Stimulated activated naive CD8-positive, alpha-beta T cell treated with anti-CD3 and anti-CD28 coated beads, Interleukin-15, Interleukin-2, amounts not matched to agents 100 U/mL and 50 U/mL, for 24 hours (primary cell): ENCODE data around the gene RPL13A.
"Not testable (repeated sequence)": the region's sequence is repeated elsewhere in the genome, so short reads cannot be mapped to it uniquely, and the experiment has no call there.

ENCODE experiments used
- ATAC-seq: fragments of 150-1000 bp; cut with Tn5 transposase; one replicate; pipeline ENCODE4 v1.10.0; 2021
- DNase-seq: peaks from one replicate; pipeline ENCODE4 v3.0.0; 2021

RPL13A gene

DNA sequence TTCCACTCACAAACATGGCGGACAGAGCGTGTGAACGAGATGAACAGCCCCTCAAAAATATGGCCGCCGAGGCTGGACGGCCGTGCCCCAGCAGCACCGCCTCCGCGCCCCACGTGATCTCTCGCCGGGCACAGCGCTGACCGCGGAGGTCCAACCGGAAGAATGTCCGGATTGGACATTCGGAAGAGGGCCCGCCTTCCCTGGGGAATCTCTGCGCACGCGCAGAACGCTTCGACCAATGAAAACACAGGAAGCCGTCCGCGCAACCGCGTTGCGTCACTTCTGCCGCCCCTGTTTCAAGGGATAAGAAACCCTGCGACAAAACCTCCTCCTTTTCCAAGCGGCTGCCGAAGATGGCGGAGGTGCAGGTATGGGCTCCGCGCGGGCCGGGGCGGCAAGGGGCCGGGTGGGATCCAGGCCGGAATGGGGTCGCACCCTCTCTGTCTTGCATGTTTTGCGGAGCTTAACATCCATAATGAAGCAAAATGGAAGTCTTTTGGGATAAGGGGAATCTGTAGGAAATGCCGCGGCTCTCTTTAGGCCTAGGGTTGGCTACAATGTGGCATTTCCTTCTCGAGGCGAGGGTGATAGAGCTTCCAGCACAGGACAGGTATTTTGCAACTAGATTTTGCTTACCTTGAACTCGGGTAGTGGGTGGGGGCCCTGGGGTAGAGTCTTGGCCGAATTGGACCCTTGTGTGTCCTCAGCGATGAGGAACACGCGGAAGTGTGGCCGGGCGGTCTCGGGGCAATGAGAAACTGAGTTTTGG, at the start of gene RPL13A:
Gene RPL13A, plus strand, starts transcription at position 332 of the 769 bp plus-strand sequence. Its CDS starts 22 bp downstream, at position 354.
- DNase-seq = peak; percentile 100
- peak; percentile 88 for ATAC-seq

GRCh38 chr19:49438261-49438660, 49.1 kb upstream of the RPL13A start:
- DNase-seq = no peak
- no peak for ATAC-seq

DNA sequence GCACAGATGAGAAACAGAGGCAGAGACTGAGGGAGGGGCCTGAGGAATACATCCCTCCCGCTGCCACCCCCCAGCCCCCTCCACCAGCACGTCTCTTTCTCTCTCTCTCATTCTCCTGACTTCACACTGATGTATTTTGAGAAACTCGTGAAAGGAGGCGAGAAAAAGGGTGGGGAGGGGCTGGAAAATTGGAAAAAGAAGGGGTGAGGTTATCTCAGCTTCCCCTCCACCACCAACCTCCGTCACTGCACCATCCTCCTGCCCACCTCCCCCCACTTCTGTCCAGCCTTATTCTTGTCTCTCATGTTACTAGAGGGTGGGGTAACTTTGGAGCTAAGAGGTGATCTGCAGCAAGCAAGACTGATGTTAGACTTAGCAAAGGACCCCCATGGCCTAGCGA, 47.6 kb upstream of the RPL13A start:
- ATAC-seq (no peak), DNase-seq (no peak)

GRCh38 chr19:49440439-49441209, 46.8 kb upstream of the RPL13A start:
- DNase-seq (no peak), ATAC-seq (no peak)

DNA sequence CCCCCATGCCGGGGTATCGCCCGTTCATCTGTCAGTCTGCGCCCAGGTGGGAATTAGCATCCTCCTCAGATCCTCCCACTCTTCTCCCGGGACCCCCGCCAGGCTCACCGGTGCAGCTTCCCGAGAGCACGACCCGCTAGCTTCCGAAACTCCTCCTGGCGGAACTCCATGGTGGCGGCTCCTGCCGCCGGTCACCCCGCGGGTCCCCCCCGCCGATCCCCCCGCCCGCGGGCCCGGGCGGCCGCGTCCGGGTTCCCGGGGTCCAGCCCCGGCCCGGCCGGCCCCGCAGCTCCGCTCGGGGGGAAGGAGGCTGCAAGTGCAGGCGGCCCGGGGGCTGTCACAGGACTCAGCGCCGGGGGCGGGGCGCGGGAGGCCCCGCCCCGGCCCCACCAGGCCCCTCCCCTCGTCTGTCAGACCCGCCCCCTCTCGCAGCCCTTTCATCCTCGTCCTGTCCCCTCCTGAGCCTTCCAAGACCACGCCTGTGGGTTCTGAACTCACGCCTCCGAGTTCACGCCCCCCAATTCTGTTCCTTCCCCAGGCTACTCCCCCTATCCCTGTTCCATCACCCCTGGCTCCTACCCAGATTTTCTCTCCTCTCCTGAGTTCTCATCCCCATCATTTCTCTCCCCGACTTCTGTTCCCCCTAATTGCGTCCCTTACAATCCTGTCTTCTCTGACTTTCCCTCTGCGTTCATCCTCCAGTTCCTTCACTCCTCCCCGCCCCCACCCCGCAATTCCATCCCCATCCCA, 46.0 kb upstream of the RPL13A start, which contains the start of gene SLC17A7:
Gene SLC17A7, minus strand, starts transcription at position 318 of the 750 bp plus-strand sequence. Its CDS starts 148 bp downstream, at position 170.
- DNase-seq (peak; percentile 62), ATAC-seq (no peak)

- DNase-seq = no peak
- no peak for ATAC-seq
Measured at GRCh38 chr19:49441960-49442350, 45.5 kb upstream of the RPL13A start.

- DNase-seq = no peak
- ATAC-seq = no peak
Measured at GRCh38 chr19:49442354-49442753, 45.1 kb upstream of the RPL13A start.

DNA sequence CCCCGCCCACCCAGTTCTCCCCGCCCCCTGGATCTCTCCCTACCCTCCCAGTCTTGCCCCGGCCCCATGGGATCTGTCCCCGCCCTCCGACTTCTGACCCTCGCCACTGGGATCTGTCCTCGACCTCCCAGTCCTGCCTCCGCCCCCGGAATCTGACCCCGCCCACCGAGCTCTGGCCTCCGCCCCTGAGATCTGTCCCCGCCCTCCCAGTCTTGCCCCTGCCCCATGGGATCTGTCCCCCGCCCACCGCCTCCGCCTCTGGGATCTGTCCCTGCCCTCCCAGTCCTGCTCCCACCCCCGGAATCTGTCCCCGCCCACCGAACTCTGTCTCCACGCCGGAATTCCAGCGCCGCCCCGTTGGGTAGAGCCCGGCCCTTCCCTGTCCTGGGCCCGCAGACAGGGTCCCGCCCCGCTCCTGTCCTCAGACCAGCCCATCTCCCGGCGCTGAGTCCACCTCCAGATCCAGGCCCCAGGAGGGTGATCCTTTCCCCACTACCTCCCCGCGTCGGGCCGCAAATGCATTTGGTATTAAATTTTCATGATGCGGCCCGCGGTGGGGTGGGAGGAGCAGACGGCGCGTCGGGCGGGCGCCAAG, 44.5 kb upstream of the RPL13A start:
- peak; percentile 24 for ATAC-seq

GRCh38 chr19:49443366-49444099, 43.9 kb upstream of the RPL13A start:
- ATAC-seq (peak; percentile 90), DNase-seq (peak; percentile 95)

More for the DNA sequence above, 44.5 kb upstream of the RPL13A start:
- DNase-seq = peak; percentile 82

- DNase-seq, ATAC-seq: not testable (repeated sequence)
Measured at GRCh38 chr19:49444100-49444700, 43.2 kb upstream of the RPL13A start.

GRCh38 chr19:49445997-49446396, 41.4 kb upstream of the RPL13A start:
- no peak for ATAC-seq
- DNase-seq = no peak

- no peak for ATAC-seq
- peak; percentile 67 for DNase-seq
Measured at GRCh38 chr19:49447485-49448431, 39.6 kb upstream of the RPL13A start.

GRCh38 chr19:49448432-49448786, 39.0 kb upstream of the RPL13A start:
- DNase-seq (no peak), ATAC-seq (no peak)

DNA sequence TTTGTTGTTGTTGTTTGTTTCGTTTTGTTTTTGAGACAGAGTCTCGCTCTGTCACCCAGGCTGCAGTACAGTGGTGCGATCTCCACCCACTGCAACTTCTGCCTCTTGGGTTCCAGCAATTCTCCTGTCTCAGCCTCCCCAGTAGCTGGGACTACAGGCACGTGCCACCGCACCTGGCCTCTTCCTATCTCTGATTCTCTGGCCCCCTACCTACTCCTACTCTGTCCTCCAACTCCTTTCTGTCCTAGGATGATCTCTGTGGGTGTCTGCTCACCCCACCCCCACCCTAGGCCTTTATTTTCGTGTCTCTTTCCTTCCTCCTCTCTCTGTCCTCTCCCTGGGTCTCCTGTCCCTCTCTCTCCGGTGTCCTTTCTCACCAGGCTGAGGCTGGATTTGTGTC, 37.0 kb upstream of the RPL13A start:
- DNase-seq = no peak
- no peak for ATAC-seq

DNA sequence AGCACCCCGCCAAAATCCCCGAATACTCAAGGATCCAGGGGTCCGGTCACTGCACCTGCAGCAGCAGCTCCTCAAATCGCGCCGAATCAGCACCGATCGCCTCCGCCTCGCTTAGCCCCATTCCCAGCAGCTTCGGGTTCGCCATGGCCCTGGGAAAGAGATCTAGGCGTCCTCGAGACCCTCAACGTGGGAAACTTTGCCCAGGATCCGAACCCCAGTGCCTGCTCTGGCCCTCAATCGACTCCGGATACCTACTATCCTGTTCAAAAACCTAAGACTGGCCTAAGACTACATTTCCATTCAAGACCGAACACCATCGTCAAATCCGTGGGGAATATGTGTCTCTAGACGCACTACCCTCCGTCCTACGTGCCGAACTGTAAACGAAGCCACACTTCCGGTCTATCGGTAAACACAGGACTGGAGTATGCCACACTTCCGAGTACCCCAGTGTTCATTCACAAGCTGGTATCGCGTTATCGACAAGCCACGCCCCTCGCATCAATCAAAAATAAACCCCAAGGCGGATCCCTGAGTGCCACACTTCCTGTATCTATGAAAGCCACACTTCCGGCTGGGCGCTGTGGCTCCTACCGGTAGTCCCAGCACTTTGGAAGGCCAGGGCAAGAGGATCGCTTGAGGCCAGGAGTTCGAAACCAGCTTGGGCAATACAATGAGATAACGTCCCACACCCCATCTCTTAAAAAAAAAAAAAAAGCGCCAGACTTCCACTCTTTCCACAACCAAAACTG, 35.8 kb upstream of the RPL13A start, which contains the start of gene PIH1D1:
Gene PIH1D1, minus strand, starts transcription at position 385 of the 752 bp plus-strand sequence. Its CDS starts 240 bp downstream, at position 145.
- DNase-seq (peak; percentile 93), ATAC-seq (peak; percentile 76)

GRCh38 chr19:49453013-49453756, 34.2 kb upstream of the RPL13A start, which contains the start of gene ALDH16A1:
TSS of gene ALDH16A1 (plus strand) at chr19:49453225. CDS start at chr19:49453332, 107 bp downstream.
- ATAC-seq = peak; percentile 94
- DNase-seq = peak; percentile 98

DNA sequence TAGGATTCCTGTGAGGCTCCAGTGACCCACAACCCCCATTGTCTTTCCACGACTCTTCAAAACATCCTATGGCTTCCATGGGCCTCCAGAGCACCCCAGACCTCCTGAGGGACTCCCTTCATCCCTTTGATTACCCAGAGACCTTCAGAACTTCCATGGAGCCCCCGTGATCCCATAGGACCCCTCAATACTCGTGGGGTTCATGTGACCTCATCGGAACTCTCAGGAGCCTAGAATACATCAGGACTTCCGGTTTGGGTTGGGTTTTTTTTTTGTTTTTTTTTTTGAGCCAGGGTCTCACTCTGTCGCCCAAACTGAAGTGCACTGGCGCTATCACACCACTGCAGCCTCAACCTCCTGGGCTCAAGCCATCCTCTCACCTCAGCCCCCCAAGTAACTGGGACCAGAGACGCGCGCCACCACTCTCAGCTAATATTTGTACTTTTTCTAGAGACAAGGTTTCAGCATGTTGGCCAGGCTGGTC, 33.6 kb upstream of the RPL13A start:
- ATAC-seq = no peak
- DNase-seq = no peak

- ATAC-seq = no peak
Measured at GRCh38 chr19:49455773-49456172, 31.6 kb upstream of the RPL13A start.

More at GRCh38 chr19:49455773-49456172, 31.6 kb upstream of the RPL13A start:
- no peak for DNase-seq
